DMS53 treated with DMSO at 0.1 percent for 48 hours (cell line): Measurements from ENCODE around the gene LAYN.
A peak's percentile ranks its signal among the peaks of the same experiment; 100 is the strongest.

Source experiments
- DNase-seq: peaks from one replicate; lab custom pipeline; 2025; ENCODE audit not compliant: unreplicated experiment; lab: John Stamatoyannopoulos, UW

The LAYN gene

GRCh38 chr11:111530091-111530490 is 10.4 kb upstream of the LAYN start:
- no peak for DNase-seq

- no peak for DNase-seq
Observed at GRCh38 chr11:111531136-111531535, 9.4 kb upstream of the LAYN start.

GRCh38 chr11:111531687-111532364 is 8.7 kb upstream of the LAYN start:
- DNase-seq, result no peak

GRCh38 chr11:111532365-111532709 is 8.2 kb upstream of the LAYN start:
- no peak for DNase-seq

GRCh38 chr11:111535281-111535680 is 5.2 kb upstream of the LAYN start:
- no peak for DNase-seq

GRCh38 chr11:111537336-111537860 is 3.1 kb upstream of the LAYN start:
- DNase-seq, result no peak

GRCh38 chr11:111538407-111539114 is 2.0 kb upstream of the LAYN start:
- DNase-seq, result peak; percentile 63

- no peak for DNase-seq
Observed at GRCh38 chr11:111539426-111540113, 950 bp upstream of the LAYN start.

GRCh38 chr11:111540937-111541253 is 375 bp downstream of the LAYN start:
- no peak for DNase-seq

- DNase-seq, result no peak
Observed at GRCh38 chr11:111541254-111542061, 938 bp downstream of the LAYN start.

- DNase-seq, result no peak
Observed at GRCh38 chr11:111542606-111543275, 2.2 kb downstream of the LAYN start.

GRCh38 chr11:111548525-111548924 is 8.0 kb downstream of the LAYN start:
- DNase-seq, result no peak

- no peak for DNase-seq
Observed at GRCh38 chr11:111549196-111549868, 8.8 kb downstream of the LAYN start.

- DNase-seq, result no peak
Observed at GRCh38 chr11:111549869-111550203, 9.3 kb downstream of the LAYN start.

GRCh38 chr11:111550258-111550657 is 9.7 kb downstream of the LAYN start:
- no peak for DNase-seq

- no peak for DNase-seq
Observed at GRCh38 chr11:111554532-111554931, 14.0 kb downstream of the LAYN start.

- DNase-seq, result no peak
Observed at GRCh38 chr11:111555255-111555654, 14.7 kb downstream of the LAYN start.

- DNase-seq, result no peak
Observed at GRCh38 chr11:111557425-111558111, 17.0 kb downstream of the LAYN start.

- DNase-seq, result no peak
Observed at GRCh38 chr11:111559800-111560464, 19.4 kb downstream of the LAYN start.
